Measurements from ENCODE around the gene HOXD13. TPM values are rescaled to one million over a fixed set of nuclear protein-coding genes. Genes with fewer than 3 reads are reported as not detected.

The HOXD13 gene
- total and polyA plus RNA-seq, 2 of the 8 experiments (the other 6 are each of a cell fraction or from before 2014, with no cell fraction given) = not detected

GRCh38 chr2:176122683-176123410 is 30.3 kb downstream of the HOXD13 start, which contains the start of gene HOXD9 (continued):
- TF ChIP-seq CTCF (IDR thresholded peaks at IDR 0.05; ENCODE audit: control extremely low read depth in 1 of 3, insufficient read depth in 1 of 3, low read depth in 1 of 3, low read length in 3 of 3) (no peak), HDAC2 (IDR thresholded peaks at IDR 0.05; ENCODE audit: borderline replicate concordance in 1 of 2, low read depth in 2 of 2, low read length in 2 of 2) (no peak), SIN3A (conservative IDR thresholded peaks at IDR 0.05 in 1 of 2, IDR thresholded peaks at IDR 0.05 in 1 of 2; ENCODE audit: low read depth in 1 of 2, low read length in 2 of 2) (no peak), SP2 (IDR thresholded peaks at IDR 0.05; ENCODE audit: low read length) (no peak), KDM1A (IDR thresholded peaks at IDR 0.05; ENCODE audit: borderline replicate concordance, low read length) (no peak), GTF2F1 (IDR thresholded peaks at IDR 0.05; ENCODE audit: borderline replicate concordance, low read depth, low read length) (no peak), TAF7 (optimal IDR thresholded peaks at IDR 0.05; ENCODE audit: borderline replicate concordance, low read depth, low read length) (no peak), MAFK (IDR thresholded peaks at IDR 0.05; ENCODE audit: low read depth, low read length) (no peak), CREB1 (IDR thresholded peaks at IDR 0.05) (no peak), TAF1 (IDR thresholded peaks at IDR 0.05; ENCODE audit: low read depth, low read length) (no peak), ATF2 (IDR thresholded peaks at IDR 0.05; ENCODE audit: low read length) (no peak)

Data from H1 (cell line).